ENCODE results near the gene ABAT.

ABAT gene

DNA sequence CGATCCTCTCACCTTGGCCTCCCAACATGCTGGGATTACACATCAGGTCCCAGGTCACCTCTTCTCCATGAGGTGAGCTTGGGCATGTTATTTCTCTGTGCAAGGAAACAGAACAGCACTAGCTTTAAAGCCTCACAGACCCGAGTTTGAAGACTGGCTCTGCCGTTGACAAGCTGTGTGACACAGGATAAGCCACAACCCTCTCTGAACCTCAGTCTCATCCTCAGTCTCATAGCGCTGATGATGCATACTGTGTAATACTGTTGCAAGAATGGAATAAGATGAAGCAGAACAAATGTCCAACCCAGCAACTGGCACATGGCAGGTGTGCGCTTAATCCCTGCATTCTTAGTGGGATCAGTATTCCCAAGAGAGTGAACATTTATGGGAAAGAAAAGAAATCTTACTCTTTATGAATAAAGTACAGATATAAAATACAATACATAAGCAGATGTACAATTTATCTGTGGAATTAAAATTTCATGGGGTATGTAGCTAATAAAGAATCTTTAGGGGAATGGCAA is 43.5 kb downstream of the ABAT start:
- DNase-seq (ENCODE audit: low read depth): no peak

DNA sequence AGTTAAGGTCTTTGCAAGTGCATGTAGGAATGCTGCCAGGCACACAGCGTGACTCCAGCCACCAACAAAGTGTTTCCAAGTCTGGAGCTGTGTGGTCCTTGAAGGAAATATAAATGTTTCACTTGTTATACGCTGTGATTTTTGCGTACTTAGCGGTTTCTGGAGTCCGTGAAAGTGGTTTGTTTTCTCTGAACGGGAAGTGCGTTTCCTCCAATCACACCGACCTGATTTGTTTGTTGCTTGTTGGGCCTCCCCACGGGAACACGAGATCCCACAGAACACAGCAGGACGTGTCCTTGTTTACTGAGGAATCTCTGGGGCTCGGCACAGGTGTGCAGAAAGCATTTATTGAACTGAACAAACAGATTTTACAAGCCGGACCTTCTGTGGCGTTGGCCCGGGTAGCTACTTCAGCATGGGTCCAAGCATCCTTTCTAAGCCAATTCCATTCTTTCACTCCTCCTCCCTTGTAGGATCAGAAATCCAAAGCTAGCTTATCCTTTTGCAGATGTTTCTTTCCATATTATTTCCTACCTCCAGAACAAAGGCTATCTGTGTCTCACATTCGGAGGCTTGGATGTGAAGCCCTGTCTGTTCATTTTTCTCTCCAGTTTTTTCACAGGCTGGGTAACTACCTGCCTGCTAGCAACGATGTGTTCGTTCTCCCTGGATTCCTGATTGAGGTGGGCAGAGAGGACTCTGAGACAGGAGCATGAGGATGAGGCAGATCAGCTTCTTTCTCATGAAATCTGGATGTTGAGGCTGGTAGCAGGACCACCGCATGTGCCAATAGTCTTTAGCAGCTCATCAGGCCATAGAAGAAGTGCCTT is 44.6 kb downstream of the ABAT start:
- DNase-seq (ENCODE audit: low read depth): no peak

DNA sequence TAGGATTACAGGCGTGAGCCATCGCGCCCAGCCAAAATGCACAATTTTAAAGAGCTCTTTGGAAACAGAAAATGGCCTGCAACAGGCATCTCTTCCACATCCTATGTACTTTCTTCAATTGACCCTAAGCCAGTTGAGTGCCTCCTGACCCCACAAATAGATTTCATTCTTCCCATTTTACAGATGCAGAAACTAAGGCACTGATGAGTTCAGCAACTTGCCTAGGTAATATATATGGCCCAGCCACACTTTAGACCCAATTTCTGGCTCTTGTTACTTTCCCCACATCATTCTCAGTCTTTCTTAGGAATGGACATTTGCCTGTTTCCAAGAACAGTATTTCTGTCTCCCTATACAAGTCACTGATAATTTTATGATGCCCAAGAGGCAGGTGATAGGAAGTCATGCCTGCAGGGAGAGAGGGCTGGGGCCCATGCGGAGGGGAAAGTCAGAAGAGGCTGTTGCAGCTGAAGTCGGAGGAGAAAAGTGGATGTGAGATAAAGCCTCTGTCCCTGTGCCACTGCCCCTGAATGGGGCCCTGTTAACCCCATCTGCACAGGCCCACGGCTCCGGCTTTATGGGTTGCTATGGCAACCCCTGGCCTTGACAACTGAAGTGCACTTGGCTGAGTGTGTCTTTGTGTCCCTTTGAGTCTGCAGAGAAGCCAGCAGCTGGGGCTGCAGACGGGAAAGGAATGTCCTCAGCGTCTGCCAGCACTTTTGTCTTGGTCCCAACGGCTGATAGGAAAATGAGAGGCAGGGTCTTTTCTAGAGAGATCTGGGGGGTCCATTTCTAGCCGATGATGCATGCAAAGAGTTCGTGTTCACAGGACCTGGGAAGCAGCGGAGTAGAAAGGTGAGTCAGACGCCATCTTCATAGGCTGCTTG is 45.9 kb downstream of the ABAT start:
- DNase-seq (ENCODE audit: low read depth): no peak

DNA sequence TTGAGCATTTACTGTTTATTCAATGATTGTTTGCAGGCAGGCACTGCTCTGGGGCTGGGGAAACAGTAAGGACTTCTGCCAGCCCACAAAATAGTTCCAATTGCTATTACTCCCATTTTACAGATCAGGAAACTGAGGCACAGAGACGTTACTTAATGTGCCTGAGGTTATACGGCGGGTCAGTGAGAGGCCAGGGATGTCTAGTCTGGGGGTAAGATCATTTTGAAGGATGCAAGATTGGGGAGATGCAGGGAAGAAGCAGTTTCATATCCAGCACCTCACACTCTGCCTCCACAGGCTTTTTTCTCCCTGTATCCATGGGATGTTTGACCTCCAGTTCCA is 46.5 kb downstream of the ABAT start:
- no peak for DNase-seq (ENCODE audit: low read depth)

DNA sequence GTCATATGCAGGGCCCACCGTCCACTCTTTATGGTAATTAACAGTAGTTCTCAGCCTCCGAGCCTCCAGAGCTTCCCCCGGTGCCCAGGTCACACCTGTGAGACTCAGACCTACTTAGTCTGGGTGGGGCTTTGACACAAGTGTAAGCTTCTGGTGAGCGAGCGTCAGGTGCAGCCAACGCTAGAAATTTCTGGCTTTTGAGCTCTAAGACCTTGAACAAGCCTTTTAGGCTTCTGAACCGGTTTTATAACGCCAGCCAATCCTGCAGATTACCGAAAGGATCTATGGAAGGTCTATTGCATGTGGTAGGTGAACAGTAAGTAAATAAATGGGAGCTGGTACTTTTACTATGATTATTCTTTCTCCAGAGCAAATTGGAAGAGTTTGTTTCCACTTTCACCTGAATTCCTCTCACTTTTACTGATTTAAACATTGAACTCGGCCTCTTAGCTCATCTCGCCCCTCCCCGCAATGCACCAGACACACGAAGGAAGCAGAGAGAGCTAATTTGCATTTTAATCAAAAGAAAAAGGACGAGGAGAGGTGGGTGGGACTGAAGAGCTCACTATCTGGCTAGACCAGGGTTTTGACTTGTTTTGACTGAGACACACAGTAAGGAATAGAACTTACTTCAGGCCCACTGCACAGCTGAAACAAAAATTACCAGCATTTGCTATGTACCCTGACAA is 47.1 kb downstream of the ABAT start:
- no peak for DNase-seq (ENCODE audit: low read depth)

DNA sequence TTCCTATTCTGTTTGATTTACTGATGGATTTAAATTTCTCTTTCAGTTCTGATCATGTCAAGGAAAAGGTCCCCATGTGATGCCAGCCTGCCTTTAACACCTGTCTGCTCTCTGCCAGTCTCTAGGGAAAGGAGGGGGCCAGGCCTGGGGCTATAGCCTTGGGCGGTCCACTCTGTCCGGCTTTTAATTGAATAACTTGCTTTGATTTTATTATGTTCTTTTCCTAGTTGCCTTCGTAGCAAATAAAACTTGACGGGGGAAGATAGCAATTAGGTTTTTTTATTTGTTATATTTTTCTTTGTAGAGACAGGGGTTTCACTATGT is 47.6 kb downstream of the ABAT start:
- DNase-seq (ENCODE audit: low read depth): no peak

DNA sequence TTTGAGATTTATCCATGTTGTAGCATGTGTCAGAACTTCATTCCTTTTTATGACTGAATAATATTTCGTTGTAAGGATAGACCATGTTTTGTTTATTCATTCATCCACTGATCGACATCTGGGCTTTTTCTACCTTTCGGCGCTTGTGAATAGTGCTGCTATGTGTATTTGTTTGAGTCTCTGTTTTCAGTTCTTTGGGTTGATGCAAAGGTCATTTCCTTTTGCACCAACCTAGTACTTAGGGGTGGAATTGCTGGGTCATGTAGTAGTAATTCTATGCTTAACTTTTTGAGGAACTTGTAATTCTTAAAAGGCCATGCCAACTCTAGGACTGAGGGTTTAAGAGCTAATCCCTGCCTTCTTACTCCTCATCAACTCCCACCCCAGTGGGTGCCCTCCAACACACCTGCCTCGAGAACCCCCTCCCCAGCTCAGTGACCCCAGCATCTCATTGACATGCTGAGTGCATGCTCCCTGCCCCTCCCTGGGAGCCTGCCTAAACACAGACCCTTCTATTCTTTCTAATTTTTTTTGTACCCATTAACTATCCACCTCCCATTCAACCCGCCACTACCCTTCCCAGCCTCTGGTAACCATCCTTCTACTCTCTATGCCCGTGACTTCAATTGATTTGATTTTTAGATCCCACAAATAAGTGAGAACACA is 51.2 kb downstream of the ABAT start:
- no peak for DNase-seq (ENCODE audit: low read depth)

DNA sequence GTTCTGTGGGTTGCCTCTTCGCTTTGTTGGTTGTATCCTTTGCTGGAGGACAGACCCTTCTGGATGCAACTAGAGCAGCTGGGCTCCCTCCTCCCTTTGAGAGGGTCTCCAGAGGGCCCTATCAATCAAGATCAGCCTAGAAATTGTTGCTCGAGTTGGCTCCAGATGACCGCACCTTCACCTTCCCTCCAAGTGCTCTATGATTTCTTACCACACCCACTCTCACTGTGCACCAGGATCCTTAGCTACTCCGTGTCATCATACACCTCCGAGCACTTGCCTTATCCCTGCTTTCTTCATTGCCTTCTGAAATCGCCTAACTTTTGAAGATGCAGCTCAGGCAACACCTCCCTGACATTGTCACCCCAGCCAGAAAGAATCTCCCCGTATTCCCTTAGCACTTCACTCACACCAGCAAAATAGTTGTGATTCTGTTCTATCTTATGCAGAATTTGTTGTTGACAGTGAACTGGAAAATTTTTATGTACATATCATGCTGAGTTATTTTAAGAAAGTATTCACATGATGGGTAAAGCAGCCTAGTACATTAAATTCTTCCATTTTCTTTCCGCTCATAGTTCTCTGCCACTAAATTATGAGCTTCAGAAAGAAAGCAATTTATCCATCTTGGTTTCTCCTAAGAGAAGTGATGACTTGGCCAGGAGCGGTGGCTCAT is 52.9 kb downstream of the ABAT start:
- DNase-seq (ENCODE audit: low read depth): no peak

DNA sequence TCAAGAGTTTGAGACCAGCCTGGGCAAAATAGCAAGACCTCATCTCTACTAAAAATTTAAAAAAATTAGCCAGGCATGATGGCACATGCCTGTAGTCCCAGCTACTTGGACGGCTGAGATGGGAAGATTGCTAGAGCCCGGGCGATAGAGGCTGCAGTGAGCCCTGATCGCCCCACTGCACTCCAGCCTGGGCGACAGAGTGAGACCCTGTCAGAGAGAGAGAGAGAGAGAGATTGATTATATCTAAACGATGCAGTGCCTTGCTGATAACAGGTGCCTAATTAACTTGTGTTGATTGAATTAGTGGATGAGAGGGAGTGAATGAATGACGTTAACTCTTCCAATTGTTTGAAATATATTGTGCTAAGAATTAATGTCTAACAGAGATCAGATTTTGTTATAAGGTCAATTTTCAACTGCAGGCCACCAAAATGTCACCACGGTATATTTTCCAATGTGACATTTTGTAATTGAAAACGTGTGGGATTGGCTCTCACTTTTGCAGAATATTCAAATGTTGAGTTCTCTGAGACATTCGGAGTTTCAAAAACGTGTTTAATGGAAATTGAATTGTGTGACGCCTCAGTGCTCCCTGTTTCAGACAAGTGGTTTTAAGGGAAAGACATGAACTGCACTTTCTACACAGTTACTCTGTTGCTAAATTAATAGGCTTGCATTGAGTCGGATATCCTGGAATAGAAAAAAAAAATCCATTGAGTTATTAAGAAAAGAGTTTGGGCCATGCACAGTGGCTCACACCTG is 53.6 kb downstream of the ABAT start:
- DNase-seq (ENCODE audit: low read depth): no peak

DNA sequence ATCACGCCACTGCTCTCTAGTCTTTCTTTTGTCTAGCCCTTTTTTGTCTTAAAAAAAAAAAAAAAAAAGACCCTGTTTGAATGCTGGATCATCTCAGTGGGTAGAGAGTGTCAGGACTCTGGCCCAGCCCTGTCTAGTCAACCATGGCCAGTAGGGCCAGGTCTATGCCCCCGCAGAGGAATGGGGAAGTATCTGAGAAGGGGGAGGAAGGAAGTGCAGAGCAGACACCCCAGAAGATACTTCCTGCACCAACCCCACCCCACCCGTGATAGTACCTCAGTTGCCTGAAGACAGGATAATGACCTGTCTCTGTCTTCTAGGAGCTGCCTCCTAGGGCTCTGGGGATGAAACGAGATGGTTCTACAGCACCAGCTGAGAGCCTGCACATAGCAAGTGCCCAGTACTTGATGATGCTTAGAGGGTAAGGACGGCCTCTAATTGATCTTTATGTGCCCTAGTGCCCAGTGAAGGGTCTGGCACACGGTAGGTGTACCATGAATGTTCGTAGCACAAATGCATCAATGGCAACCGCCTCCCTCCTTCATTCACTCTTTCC is 55.4 kb downstream of the ABAT start:
- DNase-seq (ENCODE audit: low read depth): no peak

DNA sequence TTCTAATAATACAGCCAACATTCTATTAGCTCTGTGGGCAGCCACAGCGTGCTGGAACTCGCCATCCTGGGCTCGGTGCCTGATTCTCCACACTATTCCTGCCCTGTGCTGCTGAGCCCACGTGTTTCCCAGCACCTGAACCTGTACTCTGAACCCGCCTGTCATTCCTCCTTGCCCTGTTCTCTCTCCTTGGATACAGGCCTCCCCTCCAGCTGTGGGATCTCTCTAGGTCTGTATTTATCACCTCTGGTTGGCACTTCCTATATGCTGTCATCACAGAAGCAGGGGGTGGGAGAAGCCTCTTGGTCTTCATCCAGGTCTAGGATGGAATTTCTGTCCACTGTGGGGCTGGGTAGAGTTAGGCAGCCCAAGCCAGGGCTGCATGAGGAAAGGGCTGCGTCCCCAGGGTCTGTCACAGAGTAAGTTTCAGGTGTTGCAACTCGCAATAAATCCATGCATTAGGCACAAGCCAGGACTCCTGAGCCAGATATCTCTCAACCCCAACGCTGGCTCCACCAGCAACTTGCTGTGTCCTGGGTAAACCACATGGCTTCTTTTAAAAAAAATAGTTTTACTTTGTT is 56.0 kb downstream of the ABAT start:
- DNase-seq (ENCODE audit: low read depth): no peak

DNA sequence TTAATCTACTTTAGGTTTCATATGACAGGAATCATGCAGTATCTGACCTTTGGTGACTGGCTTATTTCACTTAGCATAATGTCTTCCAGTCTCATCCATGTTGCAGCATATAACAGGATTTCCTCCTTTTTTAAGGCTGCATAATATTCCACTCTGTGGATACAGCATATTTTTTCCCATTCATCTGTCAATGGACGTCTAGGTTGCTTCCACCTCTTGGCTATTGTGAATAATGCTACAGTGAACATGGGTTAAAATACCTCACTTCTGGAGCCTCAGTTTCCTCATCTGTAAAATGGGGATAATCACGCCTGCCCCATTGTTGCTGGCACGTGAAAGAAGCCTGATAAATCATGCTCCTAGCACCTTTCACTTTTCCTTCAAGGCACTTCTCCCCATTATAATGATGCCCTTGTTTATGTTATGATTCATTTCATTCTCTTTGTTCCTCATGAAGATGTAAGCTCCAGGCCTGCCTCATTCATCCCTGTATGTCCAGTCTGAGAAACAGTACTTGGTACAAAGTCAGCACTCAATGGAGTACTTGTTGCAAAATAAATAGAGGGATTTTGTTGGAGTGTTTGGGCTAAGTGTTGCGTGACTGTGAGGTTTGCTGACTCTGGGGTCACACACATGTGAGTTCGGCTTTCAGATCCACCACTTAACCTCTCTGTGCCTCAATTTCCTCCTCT is 59.6 kb downstream of the ABAT start:
- no peak for DNase-seq (ENCODE audit: low read depth)

DNA sequence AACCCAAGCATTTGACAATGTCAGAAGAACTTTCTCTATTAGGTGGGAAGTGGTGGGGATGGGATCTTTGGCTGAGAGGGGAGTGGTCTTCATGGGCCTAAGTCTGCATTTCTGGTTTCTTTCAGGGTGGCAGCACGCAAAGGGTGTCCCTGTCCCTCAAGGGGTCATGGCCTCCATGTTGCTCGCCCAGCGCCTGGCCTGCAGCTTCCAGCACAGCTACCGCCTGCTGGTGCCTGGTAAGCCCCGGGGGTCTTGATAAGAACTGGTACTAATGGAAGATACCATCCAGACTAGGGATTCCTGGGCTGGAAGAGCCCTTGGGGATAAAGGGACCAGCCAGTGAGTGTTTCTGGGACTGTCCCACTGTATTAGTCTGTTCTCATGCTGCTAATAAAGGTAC is 61.2 kb downstream of the ABAT start:
- DNase-seq (ENCODE audit: low read depth): no peak

DNA sequence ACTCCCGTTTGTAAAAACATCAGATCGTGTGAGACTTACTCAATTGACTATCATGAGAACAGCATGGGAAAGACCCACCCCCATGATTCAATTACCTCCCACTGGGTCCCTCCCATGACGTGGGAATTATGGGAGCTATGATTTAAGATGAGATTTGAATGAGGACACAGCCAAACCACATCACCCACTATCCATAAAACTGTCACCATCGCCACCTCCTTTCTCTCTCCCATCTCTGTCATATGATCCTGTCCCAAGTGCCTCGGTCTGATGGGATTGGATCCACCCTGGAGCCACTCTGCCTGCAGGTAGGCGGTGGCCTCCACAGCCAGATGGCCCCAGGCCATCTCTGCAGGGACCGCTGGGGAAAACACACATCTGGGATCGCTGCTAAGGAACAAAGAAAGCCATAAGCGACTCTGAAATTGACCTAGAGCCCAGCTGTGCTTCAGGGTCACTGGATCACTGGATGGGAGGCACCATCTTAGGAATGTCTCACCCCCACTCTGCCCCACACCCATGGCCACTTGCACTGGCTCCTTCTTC is 61.8 kb downstream of the ABAT start:
- no peak for DNase-seq (ENCODE audit: low read depth)

DNA sequence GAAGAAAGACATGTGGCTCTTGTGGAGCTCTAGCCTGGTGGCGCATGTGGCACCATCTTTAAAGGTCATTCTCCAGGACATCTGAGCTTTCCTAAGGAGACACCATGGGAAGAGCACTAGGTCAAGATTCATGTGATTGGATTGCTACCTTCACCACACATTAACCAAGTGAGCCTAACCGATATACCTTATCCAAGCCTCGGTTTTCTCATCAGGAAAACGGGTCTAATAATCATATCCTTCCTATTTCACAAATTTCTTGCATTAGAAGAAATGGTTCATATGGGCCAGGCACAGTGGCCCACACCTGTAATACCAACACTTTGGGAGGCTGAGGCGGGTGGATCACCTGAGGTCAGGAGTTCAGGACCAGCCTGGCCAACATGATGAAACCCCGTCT is 64.7 kb downstream of the ABAT start:
- DNase-seq (ENCODE audit: low read depth): no peak

DNA sequence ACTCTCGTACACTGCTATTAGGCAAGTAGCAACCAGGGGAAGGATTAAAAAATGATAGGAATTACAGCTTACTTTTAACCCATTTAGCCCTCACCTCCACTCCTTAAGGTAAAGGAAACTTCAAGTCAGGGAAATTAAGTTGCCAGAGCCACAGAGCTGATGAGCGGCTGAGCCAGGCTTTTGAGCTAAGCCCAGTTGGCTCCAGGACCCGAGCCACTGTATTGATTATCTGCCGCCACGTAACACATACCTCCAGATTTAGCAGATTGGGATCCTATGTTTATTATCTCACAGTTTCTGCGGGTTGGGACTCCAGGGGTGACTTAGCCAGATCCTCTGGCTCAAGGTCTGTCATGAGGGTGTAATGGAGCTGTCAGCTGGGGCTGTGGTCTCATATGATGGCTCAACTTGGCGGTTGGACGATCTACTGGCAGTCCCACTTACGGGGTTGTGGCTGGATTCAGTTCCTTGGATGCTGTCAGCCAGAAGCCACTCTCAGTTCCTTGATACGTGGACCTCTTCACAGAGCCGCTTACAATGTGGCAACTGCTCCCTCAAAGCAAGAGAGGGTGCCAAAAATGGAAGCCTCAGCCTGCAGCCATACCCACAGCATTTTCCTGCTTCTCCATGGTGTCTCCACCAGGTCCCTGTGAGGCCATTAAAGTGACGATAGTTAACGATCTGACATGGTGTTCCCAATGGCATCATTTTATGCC is 65.7 kb downstream of the ABAT start:
- no peak for DNase-seq (ENCODE audit: low read depth)

DNA sequence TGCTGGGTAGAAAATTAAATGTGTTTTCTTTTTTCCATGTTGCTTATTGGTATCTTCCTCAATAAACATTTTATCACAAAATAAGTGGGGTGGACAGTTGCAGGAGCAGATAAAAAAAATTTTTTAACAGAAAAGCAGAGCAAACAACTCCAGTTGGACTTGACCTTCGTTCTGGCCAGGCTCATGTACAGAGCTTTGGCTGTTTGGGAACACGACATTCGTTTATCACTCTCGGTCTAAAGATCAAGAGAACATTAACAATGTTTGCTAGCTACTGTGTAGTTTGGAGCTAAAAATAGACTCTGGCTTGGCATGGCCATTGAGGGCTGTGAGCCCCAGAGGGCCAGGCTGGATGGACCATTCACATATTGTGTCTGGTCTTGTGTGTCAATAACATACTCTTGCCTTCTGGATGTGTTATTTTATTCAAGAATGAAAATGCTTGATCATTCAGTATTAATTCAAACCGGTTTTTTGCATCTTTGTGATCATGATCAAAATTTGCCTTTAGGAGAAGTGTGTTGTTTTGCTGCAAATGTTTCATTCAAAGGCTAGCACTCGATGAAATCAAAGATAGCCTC is 66.4 kb downstream of the ABAT start:
- DNase-seq (ENCODE audit: low read depth): no peak

DNA sequence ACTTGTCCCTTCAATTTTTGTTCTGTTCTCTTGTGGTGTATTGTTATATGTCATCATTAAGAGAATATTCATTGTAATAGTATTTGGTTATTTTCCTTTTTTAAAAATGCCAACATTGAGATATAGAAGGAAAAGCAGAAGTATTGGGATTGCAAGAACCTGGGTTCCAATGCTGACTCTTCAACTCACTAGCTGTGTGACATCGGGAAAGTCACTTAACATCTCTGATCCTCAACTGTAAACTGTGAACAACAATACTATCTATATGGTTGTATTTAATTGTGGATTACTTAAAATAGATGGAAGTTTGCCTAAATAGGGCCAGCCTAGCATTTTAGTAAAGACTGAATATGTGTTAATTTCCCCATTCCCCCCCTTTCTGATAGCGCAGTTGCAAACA is 67.2 kb downstream of the ABAT start:
- DNase-seq (ENCODE audit: low read depth): no peak

All from non-pigmented ciliary epithelial cell (primary cell).